GM19467 (cell line): ENCODE measurements around the gene TNRC6B.
A peak's percentile ranks its signal among the peaks of the same experiment; 100 is the strongest.

ENCODE experiments used
- ATAC-seq: cut with Tn5 transposase; IDR thresholded peaks from one replicate; pipeline ENCODE4 v1.9.1; 2021; ENCODE audit warnings: mild to moderate bottlenecking, moderate library complexity; ENCODE audit not compliant: unreplicated experiment

TNRC6B gene

DNA sequence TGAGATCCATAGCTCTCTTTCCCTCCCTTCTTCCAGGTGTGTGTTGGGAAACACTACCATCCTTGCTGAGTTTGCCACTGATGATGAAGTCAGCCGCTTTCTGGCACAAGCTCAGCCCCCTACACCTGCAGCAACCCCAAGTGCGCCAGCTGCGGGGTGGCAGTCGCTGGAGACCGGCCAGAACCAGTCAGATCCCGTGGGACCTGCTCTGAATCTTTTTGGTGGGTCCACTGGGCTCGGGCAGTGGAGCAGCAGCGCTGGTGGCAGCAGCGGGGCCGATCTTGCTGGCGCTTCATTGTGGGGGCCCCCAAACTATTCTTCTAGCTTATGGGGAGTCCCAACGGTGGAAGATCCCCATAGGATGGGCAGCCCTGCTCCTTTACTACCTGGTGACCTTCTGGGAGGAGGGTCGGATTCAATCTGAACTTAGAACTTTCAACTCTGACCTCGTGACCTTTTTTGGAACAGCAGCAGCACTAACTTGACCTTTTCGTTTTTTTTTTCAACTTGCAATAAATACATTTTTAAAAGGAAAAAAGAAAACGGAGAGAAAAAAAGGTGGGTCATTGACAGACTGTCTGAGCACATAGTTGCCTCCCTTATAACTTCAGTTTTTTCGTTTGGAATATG is 145.2 kb downstream of the TNRC6B start:
- no peak for ATAC-seq

- no peak for ATAC-seq
Measured at GRCh38 chr22:40323681-40324171, 146.0 kb downstream of the TNRC6B start.

GRCh38 chr22:40324468-40325305 is 147.0 kb downstream of the TNRC6B start:
- ATAC-seq, result no peak

DNA sequence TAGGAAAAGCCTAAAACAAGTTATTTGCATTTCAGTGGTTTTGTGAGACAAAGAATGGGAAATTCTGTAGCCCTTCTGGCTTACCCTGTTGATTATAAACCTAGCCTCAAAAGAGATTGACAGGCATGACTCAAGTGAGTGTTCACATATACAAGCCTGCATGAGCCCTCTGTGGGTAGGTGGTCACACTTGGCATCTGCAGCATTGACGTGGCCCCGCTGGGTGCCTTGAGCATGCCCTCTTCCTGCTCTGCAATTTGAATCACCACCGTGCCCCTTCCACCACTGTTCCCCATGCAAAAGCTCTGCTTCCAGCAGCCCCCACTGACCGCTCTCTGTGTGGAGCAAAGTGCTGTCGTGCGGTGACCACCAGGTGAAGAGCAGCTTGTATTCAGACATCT is 147.6 kb downstream of the TNRC6B start:
- no peak for ATAC-seq

DNA sequence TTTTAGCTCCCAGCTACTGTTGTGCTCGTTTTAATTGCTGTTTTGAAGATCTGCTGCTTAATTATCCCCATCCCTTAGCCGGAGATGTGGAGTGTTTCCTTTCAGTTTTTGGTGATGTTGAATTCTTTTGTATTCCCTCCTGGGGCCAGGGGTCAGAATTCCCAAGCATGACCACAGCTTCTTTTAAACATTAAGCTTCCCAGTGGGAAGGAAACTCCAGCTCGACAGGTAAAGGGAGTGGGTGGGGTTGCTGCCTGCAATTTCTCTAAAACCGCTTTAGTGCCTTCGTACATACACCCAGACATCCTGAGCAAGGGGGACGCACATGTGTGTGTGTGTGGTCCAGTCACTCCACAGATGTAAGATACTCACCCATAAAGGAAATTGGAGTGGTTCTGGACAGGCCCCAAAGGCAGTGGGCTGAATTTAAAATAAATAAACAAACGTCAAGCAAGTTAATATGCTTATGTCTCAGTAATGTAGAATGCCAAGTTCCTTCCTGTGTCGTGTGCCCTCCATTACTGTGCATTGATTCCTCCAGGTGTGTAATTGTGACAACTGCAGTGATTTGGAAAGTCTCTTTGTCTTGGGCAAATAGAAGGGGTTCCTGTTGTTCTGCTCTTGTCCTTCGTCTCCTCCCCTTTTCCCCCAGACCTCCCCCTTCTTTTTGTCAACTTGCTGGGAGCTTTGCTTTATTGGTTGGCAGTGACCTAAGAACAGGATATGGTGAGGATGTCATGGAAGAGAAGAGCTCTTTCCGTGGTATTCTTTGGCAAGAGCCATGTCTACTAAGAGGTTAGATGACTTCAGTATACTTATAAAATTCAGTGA is 149.4 kb downstream of the TNRC6B start:
- no peak for ATAC-seq

GRCh38 chr22:40328546-40329456 is 151.1 kb downstream of the TNRC6B start:
- no peak for ATAC-seq

DNA sequence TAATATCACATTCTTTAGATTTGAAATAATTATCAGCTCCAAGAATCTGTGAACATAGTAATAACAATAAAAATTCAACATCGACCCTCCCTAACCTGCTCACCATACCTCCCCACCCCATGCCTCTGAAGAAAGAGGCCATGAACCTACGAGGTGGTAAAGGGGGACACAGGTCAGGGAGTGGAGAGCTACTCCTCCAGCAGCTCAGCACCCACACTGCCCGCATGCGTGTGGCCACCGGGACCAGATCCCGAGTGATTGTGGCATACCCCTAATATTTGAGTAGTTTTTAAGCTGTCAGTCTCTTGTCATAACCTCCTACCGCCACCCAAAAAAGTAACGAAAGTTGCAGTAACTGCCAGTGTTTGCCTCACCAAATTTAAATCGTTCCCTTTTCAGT is 151.7 kb downstream of the TNRC6B start:
- no peak for ATAC-seq

GRCh38 chr22:40330086-40330485 is 152.4 kb downstream of the TNRC6B start:
- no peak for ATAC-seq

- ATAC-seq, result no peak
Measured at GRCh38 chr22:40330615-40331014, 152.9 kb downstream of the TNRC6B start.

DNA sequence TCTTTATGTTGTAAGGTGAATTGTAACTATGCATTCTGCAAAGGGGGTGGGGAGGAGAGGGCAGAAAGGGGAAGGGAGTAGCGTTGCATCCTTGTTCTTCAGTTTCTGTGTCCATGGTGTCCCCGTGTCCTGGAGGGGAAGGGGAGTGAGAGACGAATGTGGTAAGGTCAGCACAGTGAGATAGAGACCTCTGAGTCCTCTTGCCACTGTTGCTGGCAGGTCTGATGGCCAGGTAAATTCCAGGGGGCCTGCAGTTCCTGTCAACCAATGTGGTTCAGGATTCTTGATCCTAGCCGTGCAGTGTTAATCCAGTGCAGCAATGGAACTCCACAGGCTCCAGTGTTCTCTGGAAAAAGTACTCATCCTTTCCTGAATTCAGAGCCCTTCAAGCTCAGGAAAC is 154.0 kb downstream of the TNRC6B start:
- ATAC-seq, result no peak

DNA sequence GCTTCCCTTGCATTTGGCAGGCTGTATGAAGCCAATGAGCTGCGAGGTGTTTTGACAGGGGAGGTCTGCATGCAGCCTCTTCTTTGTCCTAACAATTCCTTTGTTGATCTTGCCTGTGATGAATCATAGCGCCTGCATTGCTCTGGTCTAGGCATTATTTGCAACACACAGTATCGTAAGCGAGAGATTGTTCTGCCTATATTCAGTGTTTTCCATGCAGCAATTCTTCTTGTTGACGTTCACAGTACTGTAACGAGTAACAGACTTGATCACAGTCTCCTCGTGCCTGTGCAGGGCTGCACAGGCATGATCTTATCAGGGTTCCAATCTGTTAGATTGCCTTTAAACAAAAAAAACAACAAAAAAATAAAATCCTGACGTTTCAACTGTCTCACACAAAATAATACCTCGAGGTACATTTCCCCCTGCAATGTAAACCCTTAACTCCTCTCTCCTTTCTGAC is 154.6 kb downstream of the TNRC6B start:
- no peak for ATAC-seq

- ATAC-seq, result no peak
Measured at GRCh38 chr22:40334060-40334459, 156.3 kb downstream of the TNRC6B start.

- no peak for ATAC-seq
Measured at GRCh38 chr22:40334899-40335298, 157.2 kb downstream of the TNRC6B start.

- ATAC-seq, result no peak
Measured at GRCh38 chr22:40335358-40335757, 157.6 kb downstream of the TNRC6B start.

DNA sequence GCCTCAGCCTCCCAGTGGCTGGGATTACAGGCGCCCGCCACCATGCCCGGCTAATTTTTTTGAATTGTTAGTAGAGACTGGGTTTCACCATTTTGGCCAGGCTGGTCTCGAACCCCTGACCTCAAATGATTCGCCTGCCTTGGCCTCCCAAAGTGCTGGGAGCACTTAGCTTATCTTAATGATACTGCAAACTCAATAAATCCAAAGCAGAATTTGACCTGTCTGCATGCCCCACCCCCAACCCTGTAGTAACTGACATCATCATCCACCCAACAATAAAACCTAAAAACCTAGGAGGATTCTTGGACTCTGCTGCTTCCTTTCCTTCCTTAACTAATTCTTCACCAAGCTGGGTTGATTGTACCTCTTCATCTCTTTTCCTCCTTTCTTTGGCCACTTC is 162.3 kb downstream of the TNRC6B start:
- no peak for ATAC-seq

DNA sequence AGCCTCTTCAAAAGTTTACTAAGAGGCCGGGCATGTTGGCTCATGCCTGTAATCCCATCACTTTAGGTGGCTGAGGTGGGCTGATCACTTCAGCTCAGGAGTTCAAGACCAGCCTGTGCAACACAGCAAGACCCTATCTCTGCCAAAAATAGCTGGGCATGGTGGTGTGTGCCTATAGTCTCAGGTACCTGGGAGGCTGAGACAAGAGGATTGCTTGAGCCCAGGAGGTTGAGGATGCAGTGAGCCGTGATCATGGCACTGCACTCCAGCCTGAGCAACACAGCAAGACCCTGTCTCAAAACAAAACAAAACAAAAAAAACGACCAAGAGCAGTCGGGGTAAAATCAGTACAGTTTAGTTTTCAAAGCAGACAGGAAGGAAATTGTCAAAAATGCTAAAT is 163.9 kb downstream of the TNRC6B start:
- no peak for ATAC-seq

GRCh38 chr22:40342521-40342920 is 164.8 kb downstream of the TNRC6B start:
- no peak for ATAC-seq

DNA sequence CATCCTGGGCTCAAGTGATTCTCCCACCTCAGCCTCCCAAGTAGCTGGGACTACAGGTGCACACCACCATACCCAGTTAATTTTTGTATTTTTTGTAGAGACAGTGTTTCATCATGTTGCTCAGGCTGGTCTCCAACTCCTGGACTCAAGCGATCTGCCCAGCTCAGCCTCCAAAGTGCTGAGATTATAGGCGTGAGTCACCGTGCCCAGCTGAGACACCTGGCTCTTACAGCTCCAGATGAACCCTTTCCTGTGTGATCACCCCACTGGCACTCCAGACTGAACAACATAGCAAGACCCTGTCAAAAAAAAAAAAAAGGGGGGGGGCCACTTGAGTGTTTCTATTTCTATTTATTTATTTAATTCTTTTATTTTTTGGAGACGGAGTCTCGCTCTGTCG is 167.5 kb downstream of the TNRC6B start:
- ATAC-seq, result no peak

DNA sequence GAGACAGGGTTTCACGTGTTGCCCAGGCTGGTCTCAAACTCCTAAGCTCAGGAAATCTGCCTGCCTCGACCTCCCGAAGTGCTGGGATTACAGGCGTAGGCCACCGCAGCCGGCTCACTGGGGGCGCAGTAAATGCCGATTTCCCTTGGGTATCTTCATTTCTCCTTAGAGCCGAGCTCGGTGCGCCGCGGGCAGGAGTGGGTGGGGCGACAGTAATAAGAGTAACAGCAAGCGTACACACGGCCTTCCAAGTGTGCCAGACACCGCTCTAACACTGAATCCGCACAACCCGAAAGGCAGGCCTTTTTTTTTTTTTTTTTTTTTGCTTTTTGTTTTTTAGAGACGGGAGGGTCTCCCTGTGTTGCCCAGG is 168.1 kb downstream of the TNRC6B start:
- peak; percentile 21 for ATAC-seq
